RWPE2 (cell line): ENCODE results near the gene NOS1AP.

Experiments used
- ATAC-seq: fragments of 200-7000 bp; cut with Tn5 transposase; 3 replicates; pipeline ENCODE4 v1.9.1; 2021; ENCODE audit warnings: low read depth
- DNase-seq: peaks from one replicate; pipeline ENCODE4 v3.0.0-alpha.2; 2020; ENCODE audit warnings: low spot score
- H3K27ac ChIP-seq: fragments of 450-650 bp; 2 replicates; pipeline ENCODE4 v1.5.1; 2017; ENCODE audit warnings: mild to moderate bottlenecking; ENCODE audit not compliant: poor library complexity, severe bottlenecking
- H3K27me3 ChIP-seq: fragments of 250-450 bp; sonication (Bioruptor Pico); 2 replicates; pipeline ENCODE4 v1.5.1; 2021; ENCODE audit warnings: mild to moderate bottlenecking, moderate library complexity; ENCODE audit not compliant: insufficient read depth, poor library complexity, severe bottlenecking
- H3K36me3 ChIP-seq: fragments of 250-450 bp; sonication (Bioruptor Pico); 2 replicates; pipeline ENCODE4 v1.5.1; 2020; ENCODE audit warnings: low read depth, mild to moderate bottlenecking, moderate library complexity
- H3K4me1 ChIP-seq: fragments of 250-450 bp; sonication (Bioruptor Pico); 2 replicates; pipeline ENCODE4 v1.5.1; 2021; ENCODE audit warnings: mild to moderate bottlenecking, moderate library complexity; ENCODE audit not compliant: insufficient read depth, poor library complexity, severe bottlenecking
- H3K4me3 ChIP-seq: fragments of 250-450 bp; sonication (Bioruptor Pico); 2 replicates; pipeline ENCODE4 v1.5.1; 2021; ENCODE audit warnings: mild to moderate bottlenecking, moderate library complexity; ENCODE audit not compliant: severe bottlenecking
- H3K9me3 ChIP-seq: fragments of 250-450 bp; sonication (Bioruptor Pico); 2 replicates; pipeline ENCODE4 v1.5.1; 2021; ENCODE audit warnings: mild to moderate bottlenecking, moderate library complexity; ENCODE audit not compliant: severe bottlenecking
- TF ChIP-seq, protein P1 (sequence below): fragments of 450-650 bp; IDR thresholded peaks from one replicate; pipeline ENCODE4 v1.5.1; 2017; ENCODE audit warnings: mild to moderate bottlenecking, moderate library complexity; ENCODE audit not compliant: poor library complexity, severe bottlenecking

NOS1AP gene

DNA sequence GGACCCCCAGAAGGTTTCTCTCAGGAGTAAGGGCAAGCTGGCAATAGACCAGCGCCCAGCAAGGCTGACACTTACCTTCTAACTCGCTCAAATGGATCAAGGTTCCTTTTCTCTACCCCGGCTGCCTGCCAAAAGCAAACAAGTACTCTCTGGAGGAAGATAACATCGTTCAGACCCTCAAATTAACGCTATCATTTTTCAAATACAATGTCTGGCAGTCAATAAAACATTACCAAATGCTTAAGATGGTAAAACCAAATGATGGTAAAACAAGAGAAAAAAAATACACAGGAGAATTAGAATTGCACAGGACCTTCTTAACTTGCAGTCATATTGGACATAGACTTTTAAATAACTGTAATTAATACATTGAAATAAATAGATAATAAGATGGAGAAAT, 159.1 kb downstream of the NOS1AP start:
- H3K36me3 ChIP-seq: no peaks in the 10 kb centered on the region
- no peaks in the 10 kb centered on the region for H3K4me1 ChIP-seq
- no peak overlapping the region for H3K27ac ChIP-seq
- H3K27me3 ChIP-seq: no peaks in the 10 kb centered on the region
- TF ChIP-seq, protein P1, sequence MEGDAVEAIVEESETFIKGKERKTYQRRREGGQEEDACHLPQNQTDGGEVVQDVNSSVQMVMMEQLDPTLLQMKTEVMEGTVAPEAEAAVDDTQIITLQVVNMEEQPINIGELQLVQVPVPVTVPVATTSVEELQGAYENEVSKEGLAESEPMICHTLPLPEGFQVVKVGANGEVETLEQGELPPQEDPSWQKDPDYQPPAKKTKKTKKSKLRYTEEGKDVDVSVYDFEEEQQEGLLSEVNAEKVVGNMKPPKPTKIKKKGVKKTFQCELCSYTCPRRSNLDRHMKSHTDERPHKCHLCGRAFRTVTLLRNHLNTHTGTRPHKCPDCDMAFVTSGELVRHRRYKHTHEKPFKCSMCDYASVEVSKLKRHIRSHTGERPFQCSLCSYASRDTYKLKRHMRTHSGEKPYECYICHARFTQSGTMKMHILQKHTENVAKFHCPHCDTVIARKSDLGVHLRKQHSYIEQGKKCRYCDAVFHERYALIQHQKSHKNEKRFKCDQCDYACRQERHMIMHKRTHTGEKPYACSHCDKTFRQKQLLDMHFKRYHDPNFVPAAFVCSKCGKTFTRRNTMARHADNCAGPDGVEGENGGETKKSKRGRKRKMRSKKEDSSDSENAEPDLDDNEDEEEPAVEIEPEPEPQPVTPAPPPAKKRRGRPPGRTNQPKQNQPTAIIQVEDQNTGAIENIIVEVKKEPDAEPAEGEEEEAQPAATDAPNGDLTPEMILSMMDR: no peak
- no peak overlapping the region for H3K4me3 ChIP-seq
- no peak for ATAC-seq
- H3K9me3 ChIP-seq: no peaks in the 10 kb centered on the region
- DNase-seq: no peak

DNA sequence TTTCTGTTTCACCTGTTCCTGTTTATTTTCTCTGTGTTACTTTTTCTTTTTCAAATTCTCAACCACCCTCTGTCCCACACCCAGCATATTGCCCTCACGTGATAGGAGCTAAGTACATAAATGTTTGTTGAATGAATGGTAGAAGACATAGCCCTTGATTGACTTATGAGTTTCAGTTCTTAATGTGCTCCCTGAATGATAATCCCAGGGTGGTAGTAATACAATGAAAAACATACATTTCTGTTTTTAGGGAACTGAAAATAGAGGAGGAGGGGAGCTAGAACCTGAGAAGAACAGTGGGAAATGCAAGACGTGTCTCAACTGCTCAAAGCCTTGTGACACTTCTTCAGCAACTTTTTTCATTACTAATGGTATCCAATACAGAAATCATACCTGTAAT, 160.1 kb downstream of the NOS1AP start:
- DNase-seq: no peak
- H3K9me3 ChIP-seq: no peaks in the 10 kb centered on the region
- ATAC-seq: no peak
- no peaks in the 10 kb centered on the region for H3K27me3 ChIP-seq
- no peak overlapping the region for H3K4me3 ChIP-seq
- no peaks in the 10 kb centered on the region for H3K36me3 ChIP-seq
- no peak overlapping the region for H3K27ac ChIP-seq
- TF ChIP-seq, protein P1: no peak
- no peaks in the 10 kb centered on the region for H3K4me1 ChIP-seq

DNA sequence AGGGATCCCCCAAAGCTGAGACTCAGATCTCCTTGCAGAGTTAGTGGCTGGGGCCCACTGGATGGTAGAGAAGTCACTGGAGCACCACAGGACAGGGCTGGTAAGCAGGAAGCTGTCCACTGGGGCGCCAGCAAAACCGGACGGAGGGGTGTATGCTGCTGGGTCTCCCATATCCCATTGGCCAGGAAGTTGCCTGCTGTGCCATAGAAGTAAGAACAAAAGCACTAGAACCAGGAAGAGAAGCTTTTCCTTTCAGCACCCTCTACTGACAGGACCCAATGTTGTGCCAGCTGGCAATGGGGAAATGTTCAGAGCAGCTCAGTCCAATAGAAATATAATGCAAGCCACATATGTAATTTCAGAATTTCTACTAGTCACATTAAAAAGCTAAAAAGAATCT, 160.6 kb downstream of the NOS1AP start:
- DNase-seq: no peak
- Histone ChIP-seq H3K9me3 (no peaks in the 10 kb centered on the region), H3K27ac (no peak overlapping the region), H3K4me1 (no peaks in the 10 kb centered on the region), H3K4me3 (no peak overlapping the region), H3K36me3 (no peaks in the 10 kb centered on the region), H3K27me3 (no peaks in the 10 kb centered on the region)
- TF ChIP-seq, protein P1: peak; percentile 30
- peak; percentile 29; the same call in 1 of the 3 replicates for ATAC-seq

DNA sequence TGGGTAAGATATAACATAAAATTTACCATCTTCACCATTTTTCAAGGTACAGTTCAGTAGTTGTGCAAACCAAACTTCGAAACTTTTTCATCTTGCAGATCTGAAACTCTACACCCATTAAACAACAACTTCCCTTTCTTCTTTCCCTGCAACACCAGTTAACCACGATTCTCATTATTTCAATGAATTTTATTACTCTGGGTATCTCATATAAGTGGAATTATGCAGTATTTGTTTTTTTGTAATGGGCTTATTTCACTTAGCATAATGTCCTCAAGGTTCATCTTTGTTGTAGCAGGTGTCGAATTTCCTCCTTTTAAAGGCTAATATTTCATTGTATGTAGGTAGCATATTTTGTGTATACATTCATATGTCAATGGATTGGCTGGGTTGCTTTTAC, 161.0 kb downstream of the NOS1AP start:
- no peaks in the 10 kb centered on the region for H3K27me3 ChIP-seq
- H3K9me3 ChIP-seq: no peaks in the 10 kb centered on the region
- H3K27ac ChIP-seq: no peak overlapping the region
- DNase-seq (no peak), ATAC-seq (no peak)
- H3K36me3 ChIP-seq: no peaks in the 10 kb centered on the region
- TF ChIP-seq, protein P1: no peak
- no peak overlapping the region for H3K4me3 ChIP-seq
- no peaks in the 10 kb centered on the region for H3K4me1 ChIP-seq

DNA sequence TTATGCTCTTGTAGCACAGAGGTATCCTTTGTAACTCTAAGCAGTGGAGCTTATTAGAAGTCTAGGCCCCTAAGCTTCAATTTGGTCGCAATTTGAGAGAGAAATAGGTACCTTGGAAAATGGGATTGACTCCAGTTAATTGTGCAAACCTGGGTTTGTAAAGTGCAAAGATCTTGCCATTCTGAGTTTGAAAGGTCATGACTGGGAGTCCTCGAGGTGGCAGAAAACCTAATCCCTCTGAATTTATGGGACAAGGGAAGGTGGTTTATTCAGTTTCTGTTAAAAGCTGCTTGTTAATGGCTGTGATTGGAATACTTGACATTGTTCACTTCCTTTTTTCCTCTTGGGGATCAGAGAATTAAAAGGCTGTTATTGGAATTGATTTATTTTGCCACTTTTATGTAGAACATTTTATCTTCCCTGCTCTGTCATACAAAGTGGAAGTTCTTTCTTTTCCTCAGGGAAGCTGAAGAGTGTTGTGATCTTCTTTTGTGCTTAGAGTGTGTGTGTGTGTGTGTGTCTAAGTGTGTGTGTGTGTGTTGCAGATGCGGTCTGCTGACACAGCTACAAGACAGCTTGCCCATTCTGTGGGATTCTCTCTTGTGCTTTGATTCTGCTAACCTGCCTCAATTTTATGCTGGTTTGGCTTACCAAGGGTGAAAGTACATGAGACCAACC, 162.7 kb downstream of the NOS1AP start:
- Histone ChIP-seq H3K4me1 (no peaks in the 10 kb centered on the region), H3K36me3 (no peaks in the 10 kb centered on the region), H3K27ac (no peak overlapping the region), H3K27me3 (no peaks in the 10 kb centered on the region), H3K4me3 (no peak overlapping the region), H3K9me3 (no peaks in the 10 kb centered on the region)
- TF ChIP-seq, protein P1: no peak
- DNase-seq (no peak), ATAC-seq (no peak)
